T-helper 1 cell (primary cell): ENCODE data around the gene ANKRD31.
"Not testable (repeated sequence)": the region's sequence is repeated elsewhere in the genome, so short reads cannot be mapped to it uniquely, and the experiment has no call there.

ENCODE experiments used
- DNase-seq, 5 donors: peaks; one replicate each; pipeline ENCODE4 v3.0.0-alpha.2; 2012 to 2020
- total RNA-seq, 4 donors: gene quantifications; one replicate each; lab custom pipeline; 2026; lab: John Stamatoyannopoulos, UW

The ANKRD31 gene, protein sequence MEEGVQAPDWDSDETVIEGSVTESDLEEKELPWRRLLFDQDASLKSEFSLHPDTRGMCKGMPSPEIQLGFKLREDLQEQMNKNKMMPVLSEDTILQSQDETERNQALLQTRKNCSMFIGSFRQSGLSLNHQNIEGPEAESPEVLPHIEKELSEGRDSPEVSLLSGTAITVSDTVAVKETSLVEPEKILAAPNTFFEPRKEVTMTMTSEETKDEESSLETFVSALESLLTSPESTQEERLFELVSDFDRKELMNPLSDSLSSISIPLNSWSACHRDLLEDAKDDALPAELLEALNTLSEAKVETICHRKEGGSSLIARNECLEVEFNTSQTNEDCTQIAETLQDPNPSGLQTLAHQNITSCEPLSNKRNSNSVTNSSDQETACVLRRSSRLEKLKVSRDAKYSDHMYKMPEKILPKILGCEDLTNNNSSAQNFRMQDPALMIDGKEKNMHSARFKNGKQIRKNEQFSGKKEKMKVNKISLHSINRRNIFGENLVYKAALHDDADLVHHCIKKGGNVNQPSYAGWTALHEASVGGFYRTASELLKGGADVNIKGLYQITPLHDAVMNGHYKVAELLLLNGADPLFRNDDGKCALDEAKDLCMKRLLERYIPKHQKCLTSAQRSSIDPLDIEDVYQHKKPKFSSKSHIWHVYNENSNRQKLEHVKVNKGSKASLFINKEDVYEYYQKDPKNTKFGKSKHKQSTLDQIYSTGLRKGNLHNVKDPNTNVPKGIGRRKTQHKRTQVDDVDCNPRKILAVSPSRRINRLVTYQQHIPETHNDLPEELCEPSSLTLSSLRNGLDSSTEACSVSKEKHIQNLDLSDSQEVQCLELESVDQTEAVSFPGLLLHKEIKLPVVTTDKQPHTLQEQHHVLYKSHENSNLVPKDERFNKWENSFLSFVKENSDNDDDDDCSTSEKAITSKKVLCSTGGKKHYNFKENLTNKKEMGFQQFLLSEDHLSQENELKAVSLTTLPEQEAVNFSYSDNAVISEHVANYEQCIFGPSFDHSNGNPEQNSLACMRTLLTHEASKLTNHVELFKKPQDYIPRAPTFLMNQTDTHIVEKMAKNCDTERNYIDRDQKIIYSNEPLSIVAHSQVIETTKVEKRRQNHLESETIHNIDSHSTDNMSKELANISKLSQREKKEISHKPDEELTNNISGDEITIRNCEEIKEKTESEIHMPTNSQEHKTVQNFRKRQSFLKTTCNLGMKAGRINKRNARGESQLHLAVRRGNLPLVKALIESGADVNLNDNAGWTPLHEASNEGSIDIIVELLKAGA (N-terminal part only)
- 2.4 to 7.9 (median 3.1) reads per million in 4 donors for total RNA-seq

DNA sequence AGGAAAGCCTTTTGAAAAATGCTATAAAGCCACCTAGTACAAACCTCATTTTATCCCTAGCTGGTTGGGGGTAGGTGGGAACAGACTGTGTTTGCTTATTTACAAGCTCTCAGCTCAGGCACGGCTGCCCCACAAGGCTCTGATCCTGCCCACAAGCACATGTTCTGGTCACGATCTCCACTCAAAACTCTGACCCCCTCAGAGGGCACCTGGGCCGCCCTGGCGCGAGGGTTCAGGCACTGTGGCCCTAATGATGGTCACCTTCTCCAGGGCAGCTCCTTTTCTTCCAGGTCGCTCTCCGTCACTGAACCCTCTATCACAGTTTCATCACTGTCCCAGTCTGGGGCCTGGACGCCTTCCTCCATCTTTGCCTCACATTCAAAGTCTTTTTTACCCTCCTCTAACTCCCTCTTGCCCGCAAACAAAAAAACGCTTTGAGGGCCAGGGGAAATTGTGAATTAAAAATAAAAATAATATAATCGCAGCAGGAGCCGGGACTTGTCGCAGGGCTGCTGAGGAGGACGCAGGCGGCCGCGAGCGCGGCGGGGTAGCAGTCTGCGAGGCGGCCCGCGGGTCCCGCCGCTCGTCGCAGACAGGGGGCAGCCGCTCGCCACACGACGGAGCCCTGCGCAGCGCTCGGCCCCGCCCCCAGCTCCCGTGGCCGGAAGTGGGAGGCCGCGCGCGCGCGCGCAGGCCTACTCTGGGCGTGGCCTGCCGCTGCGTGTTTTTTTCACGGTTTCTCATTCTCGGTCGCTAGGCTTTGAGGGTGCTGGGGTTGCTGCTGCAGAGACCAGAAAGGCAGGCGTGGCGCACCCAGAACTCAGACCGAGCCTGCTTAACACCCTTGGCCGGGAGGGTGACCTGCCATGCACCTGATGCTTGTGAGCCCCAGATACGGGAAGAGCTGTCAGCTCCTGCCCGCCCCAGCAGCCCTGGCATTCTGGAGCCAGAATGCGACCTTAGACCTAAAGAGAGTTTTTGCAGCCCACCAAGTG lies at the start of gene ANKRD31:
TSS of gene ANKRD31 (minus strand) at position 557 of the 995 bp plus-strand sequence. CDS start at position 365, 192 bp downstream.
- DNase-seq: peak; percentile 80 to 89 (median 83)

DNA sequence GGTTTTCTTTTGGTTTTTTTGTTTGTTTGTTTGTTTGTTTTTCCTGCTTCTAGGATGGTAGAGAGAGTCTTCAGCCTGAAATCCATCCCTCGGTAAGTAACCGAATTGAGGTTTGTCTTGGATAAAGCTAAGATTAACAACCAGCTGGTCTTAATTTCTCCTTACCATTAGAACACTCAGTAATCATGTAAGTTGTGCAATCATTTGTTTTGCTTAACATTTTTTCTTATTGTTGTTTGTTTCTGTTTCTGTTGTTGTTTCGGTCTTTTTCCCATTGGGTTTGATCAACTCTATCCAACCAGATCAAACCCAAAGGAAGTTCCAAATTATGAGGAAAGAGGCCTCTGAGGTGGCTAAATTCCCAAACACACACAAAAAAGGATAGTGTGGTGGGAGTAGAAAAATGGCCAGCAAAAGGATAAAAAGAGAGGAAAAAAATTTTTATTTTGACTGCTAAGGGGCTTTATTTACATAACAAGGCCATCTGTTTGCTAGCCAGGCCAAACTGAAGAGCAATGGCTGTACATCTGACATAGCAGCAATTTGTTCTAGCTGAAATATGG lies 49.6 kb upstream of the ANKRD31 start:
- no peak for DNase-seq

DNA sequence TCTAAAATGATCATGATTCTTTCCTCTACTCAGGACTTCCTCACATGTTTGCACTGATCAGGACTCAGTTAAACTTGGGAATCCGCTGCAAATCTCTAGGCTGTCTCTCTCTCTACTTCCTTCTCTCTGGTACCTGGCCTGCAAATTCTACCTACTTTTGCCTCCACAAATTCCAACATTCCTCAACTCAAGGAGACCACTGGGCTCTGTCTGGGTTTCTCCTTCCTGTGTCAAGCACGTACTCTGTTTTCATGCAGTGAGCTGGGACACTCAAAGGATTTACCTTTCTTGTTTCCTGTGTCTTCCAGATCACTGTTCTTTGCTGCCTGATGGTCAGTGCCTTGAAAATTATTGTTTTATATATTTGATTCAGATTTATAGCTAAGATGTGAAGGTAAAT lies 45.9 kb upstream of the ANKRD31 start:
- DNase-seq: no peak

DNA sequence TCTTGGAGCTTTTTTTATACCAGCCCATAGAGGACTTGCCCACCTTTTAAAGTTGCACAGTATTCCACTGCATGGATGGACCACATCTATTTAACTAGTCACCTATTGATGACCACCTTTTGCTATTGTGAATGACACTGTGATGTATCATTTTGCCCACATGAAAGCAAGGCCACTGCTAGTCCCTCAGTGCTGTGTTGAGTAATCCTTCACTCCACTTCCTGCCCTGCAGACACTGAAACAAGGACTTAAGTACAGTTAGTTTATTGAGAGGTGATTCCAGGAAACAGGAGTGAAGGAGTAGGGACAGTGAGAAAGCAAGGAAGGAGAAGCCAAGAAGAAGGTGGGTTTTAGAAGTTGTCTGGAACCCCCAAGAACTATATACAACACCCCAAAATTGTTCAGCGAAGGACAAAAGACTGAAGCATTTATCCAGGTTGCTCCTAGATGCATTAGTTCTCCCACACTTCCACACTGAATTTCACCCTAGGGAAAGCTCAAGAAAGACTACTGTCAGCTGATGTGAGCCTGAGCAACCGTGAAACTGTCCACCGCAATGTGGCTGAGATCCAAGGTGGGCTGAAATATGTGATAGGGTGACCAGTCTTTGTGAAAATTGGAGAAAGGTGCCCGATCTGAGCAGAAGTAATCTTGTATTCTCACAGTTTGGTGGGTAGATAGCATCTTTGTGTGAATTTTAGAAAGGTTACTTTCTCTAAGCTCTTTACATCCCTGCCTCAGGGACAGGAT lies 45.2 kb upstream of the ANKRD31 start:
- DNase-seq: no peak

DNA sequence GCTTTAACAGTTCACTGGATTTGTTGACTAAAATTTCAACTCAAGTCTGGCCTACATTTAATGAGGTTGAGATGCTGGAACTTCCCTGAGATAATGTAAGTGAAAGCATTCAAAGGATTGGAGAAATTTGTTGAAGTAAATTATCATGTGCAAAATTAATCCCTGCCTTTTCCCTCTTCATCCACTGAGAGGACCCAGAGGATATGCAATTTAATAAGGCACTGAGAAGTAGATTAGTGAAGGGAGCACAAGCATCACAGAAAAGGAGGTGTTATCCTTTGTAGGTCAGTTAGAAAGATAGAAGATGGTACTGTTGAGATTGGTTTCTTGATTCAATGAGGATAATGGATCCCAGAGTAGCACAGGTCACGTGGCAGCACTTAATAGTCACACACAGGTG lies 42.6 kb upstream of the ANKRD31 start:
- no peak for DNase-seq

DNA sequence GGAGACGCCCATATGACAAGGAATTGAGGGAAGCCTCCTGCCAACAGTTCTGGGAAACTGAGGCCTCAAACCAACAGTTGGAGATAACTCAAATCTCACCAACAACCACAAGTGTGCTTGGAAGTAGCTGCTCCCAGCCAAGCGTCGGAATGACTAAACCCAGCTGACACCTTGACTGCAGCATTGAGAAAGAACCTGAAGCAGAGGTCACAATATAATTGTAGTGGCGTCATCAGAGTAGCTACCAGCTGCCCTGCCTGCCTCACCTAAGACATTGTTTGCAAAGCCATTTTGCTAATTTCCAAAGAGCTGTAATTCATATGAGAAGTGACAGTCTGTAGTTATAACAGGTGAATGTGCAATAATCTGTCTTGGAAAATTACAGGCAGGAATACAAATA lies 40.8 kb upstream of the ANKRD31 start:
- no peak for DNase-seq

DNA sequence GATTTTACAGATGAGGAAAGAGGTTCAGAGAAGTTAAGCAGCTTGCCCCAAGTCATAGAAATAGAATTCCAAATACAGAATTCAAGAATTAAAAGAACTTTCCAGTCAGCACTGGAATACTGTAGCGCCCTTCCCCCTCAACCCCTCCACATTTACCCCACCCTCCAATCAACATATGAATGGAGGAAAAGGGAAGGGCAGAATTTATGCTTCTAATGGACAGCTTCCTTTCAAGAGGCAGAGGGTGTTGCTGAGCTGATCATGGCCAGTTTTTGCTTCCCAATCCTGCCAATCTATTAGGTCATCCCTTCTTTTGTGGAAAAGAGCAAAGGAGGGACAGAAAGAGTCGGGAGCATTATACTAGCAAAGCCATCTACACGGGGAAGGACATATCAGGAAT lies 39.1 kb upstream of the ANKRD31 start:
- DNase-seq: no peak

DNA sequence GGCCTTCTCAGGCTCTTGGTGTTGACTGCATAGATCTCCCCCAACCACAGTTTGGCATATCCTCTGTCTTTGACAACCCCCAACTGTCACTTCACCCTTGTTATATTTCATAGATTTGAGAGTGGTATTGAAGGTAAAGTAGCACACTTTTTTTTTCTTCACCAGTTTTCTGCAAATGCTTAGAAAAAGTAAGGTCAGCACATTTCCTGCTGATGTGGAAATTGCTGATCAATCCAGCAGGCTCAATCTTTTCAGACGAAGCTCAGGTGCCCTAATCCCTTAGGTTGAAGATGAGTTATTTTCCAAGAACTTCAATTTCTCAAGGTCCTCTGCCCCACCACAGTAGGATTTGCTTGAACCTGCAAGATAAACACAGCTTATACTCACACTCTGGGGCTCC lies 38.5 kb upstream of the ANKRD31 start:
- no peak for DNase-seq

DNA sequence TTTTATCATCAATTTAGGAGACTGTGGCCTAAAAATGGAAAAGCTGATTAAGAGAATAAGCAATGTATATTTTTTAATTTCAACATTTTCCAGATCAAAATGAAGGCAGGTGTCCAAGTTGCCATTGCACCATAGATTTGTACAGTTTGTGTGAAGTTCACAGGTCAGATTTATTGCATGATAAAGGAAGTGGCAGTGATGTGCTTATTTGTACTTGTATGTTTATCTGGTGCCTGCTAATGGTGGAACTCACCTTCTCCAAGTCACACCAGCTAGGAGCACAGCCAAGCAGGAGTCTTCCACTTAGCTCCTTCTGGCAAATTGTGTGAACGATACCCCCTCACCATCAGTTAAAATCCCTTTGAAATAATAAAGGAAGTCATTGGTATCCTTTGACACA lies 37.8 kb upstream of the ANKRD31 start:
- DNase-seq: no peak

DNA sequence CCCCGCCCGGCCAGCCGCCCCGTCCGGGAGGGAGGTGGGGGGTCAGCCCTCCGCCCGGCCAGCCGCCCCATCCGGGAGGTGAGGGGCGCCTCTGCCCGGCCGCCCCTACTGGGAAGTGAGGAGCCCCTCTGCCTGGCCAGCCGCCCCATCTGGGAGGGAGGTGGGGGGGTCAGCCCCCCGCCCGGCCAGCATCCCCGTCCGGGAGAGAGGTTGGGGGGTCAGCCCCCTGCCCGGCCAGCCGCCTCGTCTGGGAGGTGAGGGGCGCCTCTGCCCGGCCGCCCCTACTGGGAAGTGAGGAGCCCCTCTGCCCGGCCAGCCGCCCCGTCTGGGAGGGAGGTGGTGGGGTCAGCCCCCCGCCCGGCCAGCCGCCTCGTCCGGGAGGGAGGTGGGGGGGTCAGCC lies 33.9 kb upstream of the ANKRD31 start:
- DNase-seq: not testable (repeated sequence)

DNA sequence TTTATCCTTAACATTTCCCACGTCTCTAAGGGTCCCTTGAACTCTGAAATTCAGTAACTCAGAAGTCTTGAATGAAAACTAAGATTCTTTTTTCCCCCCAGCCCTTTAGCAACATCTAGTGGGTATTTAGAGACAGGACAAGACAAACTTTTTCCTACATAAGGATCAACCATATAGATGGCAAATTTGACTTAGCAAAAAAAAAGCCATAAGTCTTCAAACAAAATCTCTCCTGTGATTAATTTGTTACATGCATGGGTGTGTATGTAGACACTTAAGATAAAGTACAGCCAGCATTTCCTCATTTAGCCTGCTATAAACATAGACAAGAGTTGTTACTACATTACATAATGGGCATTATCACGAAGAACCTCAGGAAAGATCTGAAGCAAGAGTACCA lies 29.1 kb upstream of the ANKRD31 start:
- DNase-seq: peak in 1 of 5 donors; percentile 6

DNA sequence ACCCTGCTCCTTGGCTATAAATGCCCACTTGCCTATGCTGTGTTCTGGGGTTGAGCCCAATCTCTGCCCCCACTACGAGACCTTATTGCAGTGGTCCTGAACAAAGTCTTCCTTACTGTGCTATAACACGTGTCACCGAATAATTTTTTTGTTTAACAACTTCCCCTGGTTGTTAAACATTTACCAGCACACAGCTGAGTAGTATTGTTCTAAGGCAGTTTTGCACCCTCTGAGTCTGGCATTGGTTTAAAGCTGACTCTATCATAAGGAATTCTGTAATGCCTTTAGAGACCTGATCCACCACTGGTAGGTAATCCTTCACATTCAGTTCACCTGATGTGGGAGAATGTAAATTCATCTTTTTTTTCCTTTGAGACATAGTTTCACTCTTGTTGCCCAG lies 25.6 kb upstream of the ANKRD31 start:
- DNase-seq: no peak

DNA sequence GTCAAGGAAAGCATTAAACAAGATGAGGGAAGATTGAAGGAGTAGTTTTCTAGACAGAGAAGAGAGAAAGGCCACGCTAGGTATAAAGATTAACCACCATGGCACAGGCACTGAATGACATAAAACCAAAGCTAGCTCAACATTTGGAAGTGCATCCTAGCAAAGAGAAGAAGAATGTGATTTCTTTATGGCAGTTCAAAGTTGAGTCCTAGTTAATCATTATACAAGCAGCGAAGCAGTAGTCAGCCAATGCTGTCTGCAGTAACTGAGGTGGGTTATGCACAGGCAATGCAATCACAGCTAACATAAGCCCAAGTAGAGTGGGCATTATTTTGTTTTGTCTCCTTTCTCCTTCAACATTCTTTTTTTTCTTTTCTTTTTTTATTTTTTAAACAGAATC lies 24.0 kb upstream of the ANKRD31 start:
- DNase-seq: no peak

DNA sequence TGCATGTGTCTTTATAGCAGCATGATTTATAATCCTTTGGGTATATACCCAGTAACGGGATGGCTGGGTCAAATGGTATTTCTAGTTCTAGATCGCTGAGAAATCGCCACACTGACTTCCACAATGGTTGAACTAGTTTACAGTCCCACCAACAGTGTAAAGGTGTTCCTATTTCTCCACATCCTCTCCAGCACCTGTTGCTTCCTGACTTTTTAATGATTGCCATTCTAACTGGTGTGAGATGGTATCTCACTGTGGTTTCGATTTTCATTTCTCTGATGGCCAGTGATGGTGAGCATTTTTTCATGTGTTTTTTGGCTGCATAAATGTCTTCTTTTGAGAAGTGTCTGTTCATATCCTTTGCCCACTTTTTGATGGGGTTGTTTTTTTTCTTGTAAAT lies 13.8 kb upstream of the ANKRD31 start:
- not testable (repeated sequence) for DNase-seq

DNA sequence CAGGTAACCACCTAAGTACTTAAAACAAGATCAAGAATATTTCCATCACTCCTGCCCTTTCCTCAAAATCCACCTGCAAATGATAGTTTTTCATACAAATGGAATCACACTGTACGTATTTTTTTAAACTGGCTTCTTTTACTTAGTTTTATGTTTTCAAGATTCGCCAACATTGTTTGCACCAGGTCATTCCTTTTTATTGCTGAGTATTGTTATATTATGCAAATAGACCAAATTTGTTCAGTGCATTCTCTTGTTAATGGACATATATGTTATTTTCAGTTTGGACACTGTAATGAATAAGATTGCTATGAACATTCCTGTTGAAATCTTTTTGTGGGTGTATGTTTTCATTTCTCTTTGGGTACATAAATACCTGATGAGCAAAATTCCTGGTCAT lies 8.3 kb upstream of the ANKRD31 start:
- DNase-seq: no peak

DNA sequence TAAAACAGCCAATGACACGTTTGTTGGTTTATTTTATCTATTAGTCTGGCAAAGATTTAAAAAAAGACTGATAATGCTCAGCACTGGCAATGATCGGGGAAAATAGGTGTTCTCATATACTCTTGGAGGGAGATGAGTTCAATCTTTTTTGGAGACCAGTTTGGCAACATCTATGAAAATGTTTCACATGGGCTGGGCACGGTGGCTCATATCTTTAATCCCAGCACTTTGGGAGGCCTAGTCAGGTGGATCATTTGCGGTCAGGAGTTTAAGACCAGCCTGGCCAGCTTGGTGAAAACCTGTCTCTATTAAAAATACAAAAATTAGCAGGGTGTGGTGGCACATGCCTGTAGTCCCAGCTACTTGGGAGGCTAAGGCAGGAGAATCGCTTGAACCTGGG lies 6.8 kb upstream of the ANKRD31 start:
- DNase-seq: no peak

DNA sequence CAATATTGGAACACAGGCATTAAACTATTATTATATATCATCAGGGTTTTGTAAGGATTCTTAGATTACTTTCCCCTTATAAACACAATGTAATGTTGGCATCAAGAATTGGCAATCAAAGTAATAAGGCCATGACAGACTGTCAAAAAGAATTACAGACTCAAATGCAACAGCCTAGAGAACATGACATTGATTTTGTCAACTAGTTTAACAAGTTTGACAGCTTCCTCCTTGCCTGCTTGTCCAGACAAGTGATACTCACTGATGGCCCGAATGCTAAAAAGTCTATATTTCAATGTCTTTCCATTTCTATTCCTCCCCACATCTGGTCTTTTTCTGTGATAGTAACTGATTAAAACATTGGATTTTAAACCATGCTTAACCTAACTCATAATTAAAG lies 6.4 kb upstream of the ANKRD31 start:
- no peak for DNase-seq

DNA sequence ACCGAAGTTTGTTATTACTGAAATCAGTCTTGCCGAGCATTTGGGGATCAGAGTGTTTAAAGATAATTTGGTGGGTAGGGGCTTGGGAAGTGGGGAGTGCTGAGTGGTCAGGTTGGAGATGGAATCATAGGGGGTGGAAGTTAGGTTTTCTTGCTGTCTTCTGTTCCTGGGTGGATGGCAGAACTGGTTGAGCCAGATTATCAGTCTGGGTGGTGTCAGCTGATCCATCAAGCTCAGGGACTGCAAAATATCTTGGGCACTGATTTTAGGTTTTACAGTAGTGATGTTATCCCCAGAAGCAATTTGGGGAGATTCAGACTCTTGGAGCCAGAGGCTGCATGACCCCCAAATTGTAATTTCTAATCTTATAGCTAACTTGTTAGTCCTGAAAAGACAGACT lies 5.4 kb upstream of the ANKRD31 start:
- no peak for DNase-seq

DNA sequence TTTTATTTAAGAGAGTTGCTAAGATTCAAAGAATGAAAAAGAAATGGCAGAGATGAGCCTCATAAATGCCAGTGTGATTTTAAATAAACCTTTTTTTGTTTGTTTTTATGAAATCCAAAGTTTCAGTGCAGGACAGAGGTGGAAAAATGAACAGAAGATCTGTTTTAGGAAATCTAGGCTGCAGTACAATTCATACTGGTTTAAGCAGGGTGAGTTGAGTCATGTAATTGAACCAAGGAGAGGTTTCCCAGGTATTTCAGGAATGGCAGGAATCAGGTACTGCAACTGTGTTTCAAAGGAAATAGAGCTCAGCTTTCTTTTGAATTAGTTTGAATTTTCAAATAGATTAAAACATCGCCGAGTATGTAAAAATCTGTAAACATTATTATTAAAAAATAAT lies 3.0 kb upstream of the ANKRD31 start:
- DNase-seq: no peak

DNA sequence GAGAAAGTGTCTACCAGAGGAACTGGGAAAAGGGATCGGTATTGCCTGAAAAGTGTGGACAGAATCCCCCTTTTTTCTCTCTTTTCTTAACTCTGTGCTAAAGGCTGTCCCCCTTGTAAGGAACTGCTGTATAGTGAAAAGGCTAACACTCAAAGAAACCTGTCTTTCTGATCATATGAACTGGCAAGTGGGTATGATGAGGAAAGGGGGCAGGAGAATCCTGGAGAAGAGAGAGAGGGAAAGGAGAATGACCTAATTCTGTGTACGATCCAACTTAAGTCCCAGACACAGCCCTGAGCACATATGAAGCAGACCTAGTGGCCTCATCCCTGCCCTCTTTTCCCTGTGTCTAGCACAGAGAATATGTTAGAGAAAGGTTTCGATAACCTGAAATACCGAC lies 967 bp downstream of the ANKRD31 start:
- no peak for DNase-seq

DNA sequence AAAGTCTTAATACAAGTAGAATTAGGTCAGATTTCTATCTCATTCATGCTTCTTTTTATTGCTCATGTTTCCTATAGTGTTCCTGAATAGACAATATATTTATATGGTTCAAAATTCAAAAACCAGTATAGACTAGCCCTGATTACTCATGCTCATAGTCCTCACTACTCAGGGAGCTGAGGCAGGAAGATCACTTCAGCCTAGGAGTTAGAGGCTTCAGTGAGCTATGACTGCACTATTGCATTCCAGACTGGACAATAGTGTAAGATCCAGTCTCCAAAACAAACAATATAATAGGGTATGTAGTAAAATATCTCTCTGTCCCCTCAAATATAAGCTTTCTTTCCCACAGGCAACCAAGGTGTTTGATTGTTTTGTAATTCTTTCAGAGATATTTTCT lies 2.4 kb downstream of the ANKRD31 start:
- DNase-seq: no peak
